GM12878 (cell line): ENCODE measurements around the gene ATL1. TPM values are rescaled to one million over a fixed set of nuclear protein-coding genes. Genes with fewer than 3 reads are reported as not detected.

Experiments used
- ATAC-seq: fragments of 200-7000 bp; cut with Tn5 transposase; 3 replicates; pipeline ENCODE4 v1.9.1; 2020; ENCODE audit warnings: mild to moderate bottlenecking, moderate library complexity
- BruUV-seq: library from RNA; stranded (reverse); fragments of 400-500 nt; replicated peaks from 2 replicates; lab custom pipeline; 2021; lab: Mats Ljungman, UMichigan
- CTCF ChIA-PET: fragments of 300-600 bp; sonication (Branson Sonifier 250); formaldehyde crosslinking; extraction: SDS; loops from one replicate; lab custom pipeline; 2021; ENCODE audit warnings: inconsistent platforms; lab: Yijun Ruan, JAX
- POLR2A ChIA-PET: fragments of 350-600 bp; formaldehyde crosslinking; extraction: SDS; loops from one replicate; lab custom pipeline; 2021; ENCODE audit warnings: inconsistent platforms; lab: Charles Lee
- RAD21 ChIA-PET: fragments of 300-600 bp; sonication (Branson Sonifier 250); formaldehyde crosslinking; loops from one replicate; lab custom pipeline; 2023; ENCODE audit warnings: antibody characterized with exemption; ENCODE audit not compliant: unreplicated experiment; lab: Charles Lee
- SMC1A ChIA-PET: fragments of 300-600 bp; sonication (Branson Sonifier 250); formaldehyde crosslinking; loops from one replicate; lab custom pipeline; 2023; ENCODE audit not compliant: unreplicated experiment, uncharacterized antibody; lab: Charles Lee
- DNase-seq: peaks from one replicate; pipeline ENCODE4 v3.0.0-alpha.2; 2011; ENCODE audit warnings: low read depth, low spot score
- FAIRE-seq: peaks from 3 replicates; lab custom pipeline; 2011; peaks lifted over from hg19 to GRCh38; lab: Jason Lieb, UNC
- H2AFZ ChIP-seq: 2 replicates; pipeline ENCODE4 v1.6.0; 2011; ENCODE audit warnings: low read depth, low read length, control low read depth; ENCODE audit not compliant: control insufficient read depth
- H3K27ac ChIP-seq: 2 replicates; pipeline ENCODE4 v1.5.1; 2011; ENCODE audit warnings: control low read depth; ENCODE audit not compliant: control insufficient read depth, insufficient read depth
- H3K27me3 ChIP-seq, 2 experiments: replicated peaks in 1 of 2; 2 replicates each; pipeline versions ENCODE4 v1.6.0 to v1.6.1; 2011; ENCODE audit warnings: low read length in 1 of 2; ENCODE audit not compliant: control insufficient read depth in 2 of 2, insufficient read depth in 2 of 2
- H3K36me3 ChIP-seq, 2 experiments: 2 replicates each; pipeline ENCODE4 v1.5.1; 2011; ENCODE audit warnings: low read length in 1 of 2; ENCODE audit not compliant: control insufficient read depth in 2 of 2, insufficient read depth in 2 of 2
- H3K4me1 ChIP-seq: 2 replicates; pipeline ENCODE4 v1.6.1; 2011; ENCODE audit warnings: mild to moderate bottlenecking, low read length, moderate library complexity, mixed read lengths; ENCODE audit not compliant: control insufficient read depth, insufficient read depth
- H3K4me2 ChIP-seq: 2 replicates; pipeline ENCODE4 v1.6.0; 2011; ENCODE audit warnings: control low read depth; ENCODE audit not compliant: control insufficient read depth, insufficient read depth
- H3K4me3 ChIP-seq: fragments of 200-600 bp; sonication (generic); 2 replicates; pipeline ENCODE4 v1.5.1; 2016
- H3K79me2 ChIP-seq: 2 replicates; pipeline ENCODE4 v1.6.0; 2011; ENCODE audit warnings: low read length; ENCODE audit not compliant: control insufficient read depth, insufficient read depth
- H3K9ac ChIP-seq: 2 replicates; pipeline ENCODE4 v1.8.0; 2011; ENCODE audit warnings: low read length, control low read depth, mixed read lengths; ENCODE audit not compliant: control insufficient read depth, insufficient read depth
- H3K9me3 ChIP-seq: replicated peaks from 3 replicates; pipeline ENCODE4 v1.5.1; 2011; ENCODE audit warnings: mild to moderate bottlenecking, low read length; ENCODE audit not compliant: control insufficient read depth, insufficient read depth
- H4K20me1 ChIP-seq: 2 replicates; pipeline ENCODE4 v1.6.0; 2011; ENCODE audit not compliant: control insufficient read depth, insufficient read depth
- ETV6 ChIP-seq, 2 experiments: fragments of 450-650 bp in 1 of 2; IDR thresholded peaks in 1 of 2; conservative IDR thresholded peaks in 1 of 2; 2 replicates each; pipeline ENCODE4 v1.6.1; 2014; ENCODE audit warnings: antibody characterized with exemption in 1 of 2, borderline replicate concordance in 1 of 2, low read depth in 1 of 2, mild to moderate bottlenecking in 1 of 2, moderate library complexity in 1 of 2
- NFIC ChIP-seq: IDR thresholded peaks from 2 replicates; pipeline ENCODE4 v1.6.1; 2012; ENCODE audit warnings: low read depth, mild to moderate bottlenecking, inconsistent platforms, low read length, moderate library complexity
- RUNX3 ChIP-seq: IDR thresholded peaks from 2 replicates; pipeline ENCODE4 v1.6.1; 2012; ENCODE audit warnings: low read length, inconsistent platforms
- SREBF2 ChIP-seq: IDR thresholded peaks from 2 replicates; pipeline ENCODE4 v1.6.1; 2012; ENCODE audit warnings: mild to moderate bottlenecking, low read length
- WGBS: methylation state at CpG from one replicate; pipeline ENCODE4 v1.1.6; 2016; ENCODE audit warnings: low lambda C conversion rate; ENCODE audit not compliant: insufficient replicate concordance, insufficient coverage; ENCODE audit errors: missing lambda C conversion rate; 5-methylcytosine and 5-hydroxymethylcytosine counted together
- in situ Hi-C: fragments of 300-500 bp; cut with MboI; formaldehyde crosslinking; loops from 9 replicates; pipeline ENCODE4 v1.14.3; 2018; ENCODE audit warnings: mixed read lengths
- intact Hi-C: fragments of 100-400 bp; cut with micrococcal nuclease; formaldehyde crosslinking; loops from one replicate; pipeline ENCODE4 v1.14.2; 2022; ENCODE audit not compliant: unreplicated experiment
- polyA plus RNA-seq, 11 experiments: library from polyadenylated mRNA; depleted of rRNA in 4 of 11; unstranded in 6 of 11; stranded (reverse) in 5 of 11; fragments of >200 nt; fragmentation: Nextera tagmentation in 4 of 11; fragmentation: Illumina TruSeq in 1 of 11; extraction: Ambion mirVana in 4 of 11; extraction: Trizol in 1 of 11; gene quantifications; 1 replicate in 1 of 11; 2 replicates in 10 of 11; pipeline versions ENCODE4 v1.2.1 to v1.2.3, GENCODE V29; 2011 to 2016; ENCODE audit warnings: inconsistent platforms in 2 of 11, missing spikeins in 2 of 11, low read depth in 1 of 11
- total RNA-seq, 4 experiments: library from RNA; depleted of rRNA in 3 of 4; stranded (reverse); fragments of >200 nt in 3 of 4; fragmentation: Illumina TruSeq in 1 of 4; extraction: Trizol in 1 of 4; gene quantifications; 2 replicates each; pipeline versions ENCODE4 v1.2.1 to v1.2.3, GENCODE V29; 2013 to 2021
- TF ChIP-seq, protein P1 (sequence below): fragments of 450-650 bp; formaldehyde crosslinking; IDR thresholded peaks from 2 replicates; pipeline ENCODE4 v1.4.0; 2020; ENCODE audit warnings: mild to moderate bottlenecking, moderate library complexity
- TF ChIP-seq, protein P2 (sequence below): fragments of 450-650 bp; IDR thresholded peaks from 2 replicates; pipeline ENCODE4 v1.6.1; 2017; ENCODE audit warnings: mild to moderate bottlenecking, moderate library complexity

The ATL1 gene
- total and polyA plus RNA-seq, 10 of the 15 experiments (the other 5 are each of a cell fraction or from before 2014, with no cell fraction given), result 0.11 to 1.2 (median 0.58) TPM; not detected in 1

DNA sequence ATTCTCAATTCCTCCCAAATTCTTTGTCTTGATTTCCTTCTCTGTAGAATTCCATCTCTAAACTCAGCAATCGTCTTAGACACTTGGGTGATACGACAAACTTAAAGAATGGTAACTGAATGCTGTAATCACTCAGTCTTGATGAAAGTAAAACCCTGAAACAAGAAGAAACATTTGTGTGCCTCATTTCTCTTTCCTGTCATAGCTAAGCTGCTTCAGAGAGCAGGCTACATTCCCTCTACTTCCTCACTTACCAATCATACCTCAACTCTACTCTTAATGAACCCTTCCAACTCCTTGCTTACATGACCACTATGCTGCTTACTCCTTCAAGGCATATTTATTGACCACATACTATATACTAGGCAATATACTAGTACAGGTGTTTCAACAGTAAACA, 35.9 kb upstream of the ATL1 start:
- BruUV-seq, result no TSS peak
- SMC1A ChIA-PET, result interaction anchor here (0.8 to 1.0 kb wide), 5 partner anchors 130 to 213 kb away, joined by 3 to 4 read pairs (median 3); no protein-coding TSS in a partner anchor
- no peak overlapping the region for H2AFZ ChIP-seq
- POLR2A ChIA-PET, result interaction anchor here (0.6 kb wide), 1 partner anchor 110 kb away, joined by 4 read pairs; no protein-coding TSS in a partner anchor
- H3K36me3 ChIP-seq, result 0 out of 4 replicates have a peak, but pooled peaks cover 0 to 2% of the 10 kb centered on the region in 2 experiments
- in situ Hi-C loops (no loop called here), intact Hi-C loops (no loop called here)
- H3K9ac ChIP-seq, result no peak overlapping the region
- H3K4me2 ChIP-seq, result peak overlapping the region; percentile 73
- H4K20me1 ChIP-seq, result no peaks in the 10 kb centered on the region
- H3K4me1 ChIP-seq, result peaks cover 38% of the 10 kb centered on the region
- H3K27ac ChIP-seq, result no peak overlapping the region; the same call in 1 of the 2 replicates
- RAD21 ChIA-PET, result interaction anchor here (1.1 to 3.3 kb wide), 4 partner anchors 160 to 207 kb away, joined by 3 to 14 read pairs (median 8); no protein-coding TSS in a partner anchor
- TF ChIP-seq NFIC, result peak; percentile 36
- TF ChIP-seq ETV6 (conservative IDR thresholded peaks at IDR 0.05 in 1 of 2, IDR thresholded peaks at IDR 0.05 in 1 of 2; ENCODE audit: borderline replicate concordance in 1 of 2, low read depth in 1 of 2), result peak in 1 of 2 experiments; percentile 17; a peak in 1 of 4 replicates
- TF ChIP-seq SREBF2, result no peak
- TF ChIP-seq, protein P1, sequence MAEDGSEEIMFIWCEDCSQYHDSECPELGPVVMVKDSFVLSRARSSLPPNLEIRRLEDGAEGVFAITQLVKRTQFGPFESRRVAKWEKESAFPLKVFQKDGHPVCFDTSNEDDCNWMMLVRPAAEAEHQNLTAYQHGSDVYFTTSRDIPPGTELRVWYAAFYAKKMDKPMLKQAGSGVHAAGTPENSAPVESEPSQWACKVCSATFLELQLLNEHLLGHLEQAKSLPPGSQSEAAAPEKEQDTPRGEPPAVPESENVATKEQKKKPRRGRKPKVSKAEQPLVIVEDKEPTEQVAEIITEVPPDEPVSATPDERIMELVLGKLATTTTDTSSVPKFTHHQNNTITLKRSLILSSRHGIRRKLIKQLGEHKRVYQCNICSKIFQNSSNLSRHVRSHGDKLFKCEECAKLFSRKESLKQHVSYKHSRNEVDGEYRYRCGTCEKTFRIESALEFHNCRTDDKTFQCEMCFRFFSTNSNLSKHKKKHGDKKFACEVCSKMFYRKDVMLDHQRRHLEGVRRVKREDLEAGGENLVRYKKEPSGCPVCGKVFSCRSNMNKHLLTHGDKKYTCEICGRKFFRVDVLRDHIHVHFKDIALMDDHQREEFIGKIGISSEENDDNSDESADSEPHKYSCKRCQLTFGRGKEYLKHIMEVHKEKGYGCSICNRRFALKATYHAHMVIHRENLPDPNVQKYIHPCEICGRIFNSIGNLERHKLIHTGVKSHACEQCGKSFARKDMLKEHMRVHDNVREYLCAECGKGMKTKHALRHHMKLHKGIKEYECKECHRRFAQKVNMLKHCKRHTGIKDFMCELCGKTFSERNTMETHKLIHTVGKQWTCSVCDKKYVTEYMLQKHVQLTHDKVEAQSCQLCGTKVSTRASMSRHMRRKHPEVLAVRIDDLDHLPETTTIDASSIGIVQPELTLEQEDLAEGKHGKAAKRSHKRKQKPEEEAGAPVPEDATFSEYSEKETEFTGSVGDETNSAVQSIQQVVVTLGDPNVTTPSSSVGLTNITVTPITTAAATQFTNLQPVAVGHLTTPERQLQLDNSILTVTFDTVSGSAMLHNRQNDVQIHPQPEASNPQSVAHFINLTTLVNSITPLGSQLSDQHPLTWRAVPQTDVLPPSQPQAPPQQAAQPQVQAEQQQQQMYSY (CRISPR knock-in tag), result no peak
- peak; percentile 25; the same call in 1 of the 2 replicates for TF ChIP-seq RUNX3
- TF ChIP-seq, protein P2, sequence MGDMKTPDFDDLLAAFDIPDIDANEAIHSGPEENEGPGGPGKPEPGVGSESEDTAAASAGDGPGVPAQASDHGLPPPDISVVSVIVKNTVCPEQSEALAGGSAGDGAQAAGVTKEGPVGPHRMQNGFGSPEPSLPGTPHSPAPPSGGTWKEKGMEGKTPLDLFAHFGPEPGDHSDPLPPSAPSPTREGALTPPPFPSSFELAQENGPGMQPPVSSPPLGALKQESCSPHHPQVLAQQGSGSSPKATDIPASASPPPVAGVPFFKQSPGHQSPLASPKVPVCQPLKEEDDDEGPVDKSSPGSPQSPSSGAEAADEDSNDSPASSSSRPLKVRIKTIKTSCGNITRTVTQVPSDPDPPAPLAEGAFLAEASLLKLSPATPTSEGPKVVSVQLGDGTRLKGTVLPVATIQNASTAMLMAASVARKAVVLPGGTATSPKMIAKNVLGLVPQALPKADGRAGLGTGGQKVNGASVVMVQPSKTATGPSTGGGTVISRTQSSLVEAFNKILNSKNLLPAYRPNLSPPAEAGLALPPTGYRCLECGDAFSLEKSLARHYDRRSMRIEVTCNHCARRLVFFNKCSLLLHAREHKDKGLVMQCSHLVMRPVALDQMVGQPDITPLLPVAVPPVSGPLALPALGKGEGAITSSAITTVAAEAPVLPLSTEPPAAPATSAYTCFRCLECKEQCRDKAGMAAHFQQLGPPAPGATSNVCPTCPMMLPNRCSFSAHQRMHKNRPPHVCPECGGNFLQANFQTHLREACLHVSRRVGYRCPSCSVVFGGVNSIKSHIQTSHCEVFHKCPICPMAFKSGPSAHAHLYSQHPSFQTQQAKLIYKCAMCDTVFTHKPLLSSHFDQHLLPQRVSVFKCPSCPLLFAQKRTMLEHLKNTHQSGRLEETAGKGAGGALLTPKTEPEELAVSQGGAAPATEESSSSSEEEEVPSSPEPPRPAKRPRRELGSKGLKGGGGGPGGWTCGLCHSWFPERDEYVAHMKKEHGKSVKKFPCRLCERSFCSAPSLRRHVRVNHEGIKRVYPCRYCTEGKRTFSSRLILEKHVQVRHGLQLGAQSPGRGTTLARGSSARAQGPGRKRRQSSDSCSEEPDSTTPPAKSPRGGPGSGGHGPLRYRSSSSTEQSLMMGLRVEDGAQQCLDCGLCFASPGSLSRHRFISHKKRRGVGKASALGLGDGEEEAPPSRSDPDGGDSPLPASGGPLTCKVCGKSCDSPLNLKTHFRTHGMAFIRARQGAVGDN, result no peak
- peaks cover 61% of the 10 kb centered on the region for H3K79me2 ChIP-seq
- ATAC-seq (peak; percentile 37), FAIRE-seq (peak; percentile 83), DNase-seq (no peak)
- no peaks in the 10 kb centered on the region for H3K9me3 ChIP-seq
- WGBS, result 7% methylated on average over 2 of the region's 2 CpGs
- H3K27me3 ChIP-seq, result no peaks in the 10 kb centered on the region
- no peak overlapping the region for H3K4me3 ChIP-seq
- CTCF ChIA-PET, result interaction anchor here (1.2 to 2.2 kb wide), 2 partner anchors 180 to 203 kb away, joined by 4 to 6 read pairs; no protein-coding TSS in a partner anchor
